H1 (cell line): Measurements from ENCODE around the gene ADAMTS13. TPM values are rescaled to one million over a fixed set of nuclear protein-coding genes. Genes with fewer than 3 reads are reported as not detected.

Experiments used
- CTCF ChIA-PET: fragments of 300-600 bp; sonication (Branson Sonifier 250); formaldehyde crosslinking; loops from one replicate; lab custom pipeline; 2021; ENCODE audit not compliant: partially characterized antibody; lab: Charles Lee
- POLR2A ChIA-PET: fragments of 300-600 bp; sonication (Branson Sonifier 250); formaldehyde crosslinking; loops from one replicate; lab custom pipeline; 2021; ENCODE audit warnings: inconsistent platforms; ENCODE audit not compliant: partially characterized antibody; lab: Charles Lee
- DNase-seq, 2 experiments: peaks; one replicate each; pipeline versions ENCODE4 v3.0.0 to v3.0.0-alpha.2; 2010 to 2022; ENCODE audit warnings: low spot score in 2 of 2, low read depth in 1 of 2, mixed read lengths in 1 of 2
- FAIRE-seq: peaks from 2 replicates; lab custom pipeline; 2011; peaks lifted over from hg19 to GRCh38; lab: Jason Lieb, UNC
- H2AFZ ChIP-seq: 2 replicates; pipeline ENCODE4 v1.8.1; 2012; ENCODE audit warnings: low read length, inconsistent platforms
- H2AK5ac ChIP-seq: 2 replicates; pipeline ENCODE4 v1.6.1; 2013; ENCODE audit warnings: low read depth, low read length
- H2BK120ac ChIP-seq: replicated peaks from 2 replicates; pipeline ENCODE3; 2013; ENCODE audit warnings: low read depth, low read length, inconsistent platforms
- H2BK12ac ChIP-seq: 2 replicates; pipeline ENCODE4 v1.6.1; 2013; ENCODE audit warnings: low read depth, low read length
- H2BK15ac ChIP-seq: 2 replicates; pipeline ENCODE4 v1.6.1; 2013; ENCODE audit warnings: low read length
- H2BK20ac ChIP-seq: 2 replicates; pipeline ENCODE4 v1.6.1; 2013; ENCODE audit warnings: low read length
- H2BK5ac ChIP-seq: 2 replicates; pipeline ENCODE4 v1.6.1; 2013; ENCODE audit warnings: low read depth, low read length
- H3K14ac ChIP-seq: 2 replicates; pipeline ENCODE4 v1.6.1; 2013; ENCODE audit warnings: inconsistent platforms; ENCODE audit not compliant: insufficient read length
- H3K18ac ChIP-seq: 2 replicates; pipeline ENCODE4 v1.6.1; 2013; ENCODE audit warnings: low read length; ENCODE audit errors: extremely low read depth
- H3K23ac ChIP-seq: 2 replicates; pipeline ENCODE4 v1.6.1; 2013; ENCODE audit warnings: inconsistent platforms; ENCODE audit not compliant: insufficient read length
- H3K23me2 ChIP-seq: 2 replicates; pipeline ENCODE4 v1.6.1; 2013; ENCODE audit warnings: low read depth, low read length
- H3K27ac ChIP-seq: 2 replicates; pipeline ENCODE4 v1.6.1; 2011; ENCODE audit warnings: low read depth, low read length, inconsistent platforms
- H3K27me3 ChIP-seq, 4 experiments: replicated peaks in 1 of 4; 1 replicate in 1 of 4; 2 replicates in 3 of 4; pipeline versions ENCODE4 v1.6.1 to v1.8.1; 2011 to 2013; ENCODE audit warnings: low read length in 3 of 4, mild to moderate bottlenecking in 3 of 4, inconsistent platforms in 2 of 4, mixed read lengths in 2 of 4, moderate library complexity in 1 of 4; ENCODE audit not compliant: control insufficient read depth in 3 of 4, insufficient read depth in 3 of 4; ENCODE audit errors: extremely low read depth in 1 of 4
- H3K36me3 ChIP-seq, 4 experiments: 2 replicates each; pipeline versions ENCODE4 v1.6.1 to v1.8.1; 2011 to 2013; ENCODE audit warnings: mild to moderate bottlenecking in 4 of 4, low read length in 3 of 4, moderate library complexity in 2 of 4, control low read depth in 1 of 4, inconsistent platforms in 1 of 4; ENCODE audit not compliant: insufficient read depth in 4 of 4, control insufficient read depth in 2 of 4
- H3K4ac ChIP-seq: replicated peaks from 2 replicates; pipeline ENCODE3; 2013; ENCODE audit warnings: low read length, low read depth, mixed read lengths, inconsistent platforms; ENCODE audit not compliant: insufficient read length
- H3K4me1 ChIP-seq, 4 experiments: replicated peaks in 1 of 4; 1 replicate in 1 of 4; 2 replicates in 3 of 4; pipeline versions ENCODE4 v1.6.1 to v1.8.1; 2011 to 2013; ENCODE audit warnings: low read length in 3 of 4, inconsistent platforms in 2 of 4, mixed read lengths in 1 of 4; ENCODE audit not compliant: insufficient read depth in 4 of 4, control insufficient read depth in 3 of 4
- H3K4me2 ChIP-seq, 2 experiments: 2 replicates each; pipeline versions ENCODE4 v1.6.1 to v1.8.1; 2011 to 2013; ENCODE audit warnings: low read depth in 2 of 2, low read length in 2 of 2, control low read depth in 1 of 2, inconsistent platforms in 1 of 2, mild to moderate bottlenecking in 1 of 2; ENCODE audit not compliant: insufficient read depth in 1 of 2
- H3K4me3 ChIP-seq, 4 experiments: fragments of 200-600, 300-600 bp in 1 of 4; sonication (generic), shearing (Covaris generic), sonication (Bioruptor Twin) in 1 of 4; 2 replicates each; pipeline versions ENCODE4 v1.5.1 to v1.8.1; 2011 to 2016; ENCODE audit warnings: low read length in 4 of 4, low read depth in 3 of 4, control low read depth in 2 of 4, inconsistent platforms in 2 of 4, mild to moderate bottlenecking in 2 of 4, mixed read lengths in 1 of 4, moderate library complexity in 1 of 4; ENCODE audit not compliant: insufficient read depth in 2 of 4; ENCODE audit errors: extremely low read depth in 1 of 4
- H3K56ac ChIP-seq: replicated peaks from 2 replicates; pipeline ENCODE3; 2013; ENCODE audit warnings: low read depth, mild to moderate bottlenecking, mixed read lengths, low read length, inconsistent platforms; ENCODE audit not compliant: insufficient read length
- H3K79me1 ChIP-seq: 2 replicates; pipeline ENCODE4 v1.6.1; 2013; ENCODE audit warnings: low read depth, low read length, control low read depth
- H3K79me2 ChIP-seq, 2 experiments: 2 replicates each; pipeline versions ENCODE4 v1.6.1 to v1.8.1; 2012 to 2013; ENCODE audit warnings: low read length in 2 of 2, mild to moderate bottlenecking in 2 of 2, inconsistent platforms in 1 of 2; ENCODE audit not compliant: insufficient read depth in 2 of 2, control insufficient read depth in 1 of 2
- H3K9ac ChIP-seq, 4 experiments: replicated peaks in 1 of 4; 1 replicate in 1 of 4; 2 replicates in 3 of 4; pipeline versions ENCODE4 v1.6.1 to v1.8.1; 2011 to 2013; ENCODE audit warnings: low read depth in 3 of 4, low read length in 3 of 4, control low read depth in 2 of 4, mild to moderate bottlenecking in 2 of 4, moderate library complexity in 2 of 4, inconsistent platforms in 1 of 4; ENCODE audit errors: extremely low read depth in 1 of 4
- H3K9me3 ChIP-seq, 2 experiments: 2 replicates each; pipeline versions ENCODE4 v1.6.1 to v1.8.1; 2012 to 2013; ENCODE audit warnings: mild to moderate bottlenecking in 2 of 2, moderate library complexity in 2 of 2, control low read depth in 1 of 2, inconsistent platforms in 1 of 2, low read depth in 1 of 2, low read length in 1 of 2, mixed read lengths in 1 of 2; ENCODE audit not compliant: insufficient read depth in 2 of 2
- H4K20me1 ChIP-seq, 2 experiments: replicated peaks in 1 of 2; 2 replicates each; pipeline versions ENCODE3 to v1.8.1; 2011 to 2013; ENCODE audit warnings: inconsistent platforms in 2 of 2, low read length in 2 of 2, mild to moderate bottlenecking in 1 of 2; ENCODE audit not compliant: insufficient read depth in 2 of 2, control insufficient read depth in 1 of 2
- H4K5ac ChIP-seq: 2 replicates; pipeline ENCODE4 v1.6.1; 2013; ENCODE audit warnings: low read length, low read depth, mixed read lengths, inconsistent platforms; ENCODE audit not compliant: insufficient read length
- H4K8ac ChIP-seq: 2 replicates; pipeline ENCODE4 v1.8.0; 2013; ENCODE audit warnings: mild to moderate bottlenecking, moderate library complexity, low read length, inconsistent platforms; ENCODE audit not compliant: insufficient read depth; ENCODE audit errors: extremely low read depth
- H4K91ac ChIP-seq: replicated peaks from 2 replicates; pipeline ENCODE3; 2013; ENCODE audit warnings: low read length, mixed read lengths, inconsistent platforms; ENCODE audit not compliant: insufficient read length
- ASH2L ChIP-seq: fragments of 200-600, 300-600 bp; sonication (generic); IDR thresholded peaks from one replicate; pipeline ENCODE4 v1.7.1; 2017; ENCODE audit warnings: low read length
- BCL11A ChIP-seq, 2 experiments: IDR thresholded peaks; one replicate each; pipeline ENCODE4 v1.6.1; 2011; ENCODE audit warnings: low read depth in 2 of 2, low read length in 2 of 2, mild to moderate bottlenecking in 2 of 2
- HDAC2 ChIP-seq, 2 experiments: fragments of 300-600 bp in 1 of 2; sonication (generic) in 1 of 2; IDR thresholded peaks; 2 replicates each; pipeline ENCODE4 v1.6.1; 2011 to 2012; ENCODE audit warnings: low read depth in 2 of 2, low read length in 2 of 2, mild to moderate bottlenecking in 2 of 2, moderate library complexity in 2 of 2, borderline replicate concordance in 1 of 2, inconsistent platforms in 1 of 2
- RFX5 ChIP-seq: IDR thresholded peaks from 2 replicates; pipeline ENCODE4 v1.6.1; 2011; ENCODE audit warnings: low read depth, low read length, improper control_type of control experiment, borderline replicate concordance
- TAF1 ChIP-seq: IDR thresholded peaks from 2 replicates; pipeline ENCODE4 v1.6.1; 2011; ENCODE audit warnings: mild to moderate bottlenecking, low read depth, low read length
- WGBS, 2 experiments: shearing (Covaris generic) in 1 of 2; methylation state at CpG; one replicate each; pipeline versions ENCODE4 v1.1.6 to v1.1.7; 2013 to 2015; ENCODE audit warnings: low lambda C conversion rate in 2 of 2, mixed read lengths in 2 of 2, inconsistent platforms in 1 of 2, low coverage in 1 of 2, missing lambda C conversion rate in 1 of 2; ENCODE audit not compliant: insufficient replicate concordance in 2 of 2, insufficient coverage in 1 of 2, insufficient read length in 1 of 2; ENCODE audit errors: extremely low coverage in 1 of 2, missing lambda C conversion rate in 1 of 2; 5-methylcytosine and 5-hydroxymethylcytosine counted together
- polyA plus RNA-seq, 7 experiments: library from polyadenylated mRNA; depleted of rRNA in 3 of 7; stranded (reverse) in 5 of 7; unstranded in 2 of 7; fragments of >200 nt in 5 of 7; fragments of 200-250 nt in 2 of 7; gene quantifications; 1 replicate in 5 of 7; 2 replicates in 1 of 7; 4 replicates in 1 of 7; pipeline versions ENCODE4 v1.2.1 to v1.2.3, GENCODE V29; 2011 to 2013; ENCODE audit warnings: missing spikeins in 2 of 7, mixed read lengths in 2 of 7
- total RNA-seq: library from RNA; stranded (reverse); fragmentation: NEBNext Ultra II Directional; extraction: Animal tissue kit (Norgen Biotek cat#: 25700); gene quantifications from 2 replicates; pipeline ENCODE4 v1.2.1, GENCODE V29; 2021
- TF ChIP-seq, protein P1 (sequence below): IDR thresholded peaks from 2 replicates; pipeline ENCODE4 v1.6.1; 2011; ENCODE audit warnings: low read depth, mild to moderate bottlenecking, low read length; ENCODE audit not compliant: insufficient read depth
- TF ChIP-seq, protein P2 (sequence below): IDR thresholded peaks from 2 replicates; pipeline ENCODE4 v1.6.1; 2012; ENCODE audit warnings: inconsistent platforms
- TF ChIP-seq, protein P3 (sequence below): IDR thresholded peaks from 2 replicates; pipeline ENCODE4 v1.6.1; 2011; ENCODE audit warnings: low read length, improper control_type of control experiment

Gene ADAMTS13
- total and polyA plus RNA-seq, 2 of the 8 experiments (the other 6 are each of a cell fraction or from before 2014, with no cell fraction given), result 4.4 to 5.8 TPM

DNA sequence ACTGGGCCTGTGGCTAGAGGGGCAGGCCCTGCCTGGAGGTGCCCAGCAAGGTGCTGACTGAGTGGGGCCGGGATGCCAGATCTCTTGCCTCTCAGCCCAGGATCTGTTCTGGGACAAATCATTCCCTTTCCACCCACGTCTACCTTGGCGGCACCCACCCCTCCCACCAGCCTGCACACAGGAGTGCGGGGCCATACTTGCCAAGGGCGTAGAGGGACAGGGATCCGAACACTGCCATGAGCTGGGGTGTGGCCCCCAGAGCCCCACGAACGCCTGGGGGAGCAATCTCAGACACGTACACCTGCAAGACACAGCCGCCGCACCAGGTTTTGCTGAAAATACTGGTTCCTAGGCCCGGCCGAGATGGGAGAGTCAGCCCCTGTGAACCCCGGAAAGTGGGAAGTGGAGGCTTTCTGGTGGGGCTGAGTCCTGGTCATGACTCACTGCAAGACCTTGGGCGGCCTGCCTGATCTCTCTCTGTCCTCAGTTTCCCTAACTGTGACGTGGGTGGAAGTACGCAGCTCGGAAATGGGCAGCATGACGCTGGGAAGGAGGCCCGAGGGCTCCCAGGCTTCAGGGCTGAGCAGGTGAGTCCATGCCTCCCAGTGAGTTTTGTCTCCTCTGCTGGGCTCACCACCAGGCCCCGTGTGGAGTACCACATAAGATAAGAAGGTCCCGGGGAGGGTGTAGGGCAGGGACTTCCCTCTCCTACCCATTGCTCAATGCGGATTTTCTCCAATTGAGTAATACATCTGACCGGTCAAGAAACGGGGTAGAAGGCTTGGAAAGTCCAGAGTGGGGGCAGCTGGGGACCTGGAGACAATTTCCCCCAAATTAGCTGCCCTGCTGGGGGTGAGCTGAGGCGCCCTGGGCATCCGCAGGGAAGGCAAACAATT is 54.1 kb downstream of the ADAMTS13 start:
- Histone ChIP-seq H3K4ac (no peak overlapping the region), H3K4me2 (no peak overlapping the region), H3K4me1 (peaks cover 0 to 7% (median 4%) of the 10 kb centered on the region in 4 experiments; a peak in 6 of 7 replicates), H3K27me3 (peaks cover 0 to 4% (median 0%) of the 10 kb centered on the region in 4 experiments; a peak in 1 of 7 replicates), H2AK5ac (no peak overlapping the region), H3K9me3 (no peaks in the 10 kb centered on the region), H3K79me1 (peaks cover 2% of the 10 kb centered on the region; the same call in 1 of the 2 replicates), H3K23ac (no peak overlapping the region), H4K8ac (peak overlapping the region; percentile 35; the same call in 1 of the 2 replicates), H3K14ac (no peak overlapping the region), H2BK120ac (no peak overlapping the region), H4K91ac (no peak overlapping the region), H2BK15ac (no peak overlapping the region), H3K9ac (no peak overlapping the region), H3K4me3 (no peak overlapping the region), H2BK12ac (no peak overlapping the region), H2AFZ (no peak overlapping the region), H3K79me2 (peaks cover 0 to 6% of the 10 kb centered on the region in 2 experiments; a peak in 1 of 4 replicates), H3K23me2 (peaks cover 6% of the 10 kb centered on the region; the same call in 1 of the 2 replicates), H2BK5ac (no peak overlapping the region), H3K36me3 (peaks cover 0 to 26% (median 6%) of the 10 kb centered on the region in 4 experiments; a peak in 5 of 8 replicates), H2BK20ac (no peak overlapping the region), H3K27ac (no peak overlapping the region), H3K56ac (no peak overlapping the region), H4K20me1 (peaks cover 3 to 26% of the 10 kb centered on the region in 2 experiments), H4K5ac (no peak overlapping the region), H3K18ac (no peak overlapping the region)
- ChIA-PET CTCF (interaction anchor here (1.0 to 3.4 kb wide), 4 partner anchors 8 to 127 kb away, joined by 3 to 13 read pairs (median 4); no protein-coding TSS in a partner anchor), POLR2A (interaction anchor here (1.2 to 1.8 kb wide), 2 partner anchors 8 to 13 kb away, joined by 3 to 6 read pairs; no protein-coding TSS in a partner anchor)
- no peak for FAIRE-seq
- no peak for DNase-seq
- WGBS, 2 experiments, result 90% methylated on average over 27 of the region's 27 CpGs; no CpG with 5 or more reads in 1 of the 2 experiments
- TF ChIP-seq, protein P1, sequence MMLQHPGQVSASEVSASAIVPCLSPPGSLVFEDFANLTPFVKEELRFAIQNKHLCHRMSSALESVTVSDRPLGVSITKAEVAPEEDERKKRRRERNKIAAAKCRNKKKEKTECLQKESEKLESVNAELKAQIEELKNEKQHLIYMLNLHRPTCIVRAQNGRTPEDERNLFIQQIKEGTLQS, result no peak
- TF ChIP-seq HDAC2 (IDR thresholded peaks at IDR 0.05; ENCODE audit: borderline replicate concordance in 1 of 2, low read depth in 2 of 2, low read length in 2 of 2) (no peak), RFX5 (no peak), BCL11A (IDR thresholded peaks at IDR 0.05; ENCODE audit: low read depth in 2 of 2, low read length in 2 of 2) (no peak), ASH2L (no peak), TAF1 (no peak)
- TF ChIP-seq, protein P2, sequence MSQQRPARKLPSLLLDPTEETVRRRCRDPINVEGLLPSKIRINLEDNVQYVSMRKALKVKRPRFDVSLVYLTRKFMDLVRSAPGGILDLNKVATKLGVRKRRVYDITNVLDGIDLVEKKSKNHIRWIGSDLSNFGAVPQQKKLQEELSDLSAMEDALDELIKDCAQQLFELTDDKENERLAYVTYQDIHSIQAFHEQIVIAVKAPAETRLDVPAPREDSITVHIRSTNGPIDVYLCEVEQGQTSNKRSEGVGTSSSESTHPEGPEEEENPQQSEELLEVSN, result no peak
- TF ChIP-seq, protein P3, sequence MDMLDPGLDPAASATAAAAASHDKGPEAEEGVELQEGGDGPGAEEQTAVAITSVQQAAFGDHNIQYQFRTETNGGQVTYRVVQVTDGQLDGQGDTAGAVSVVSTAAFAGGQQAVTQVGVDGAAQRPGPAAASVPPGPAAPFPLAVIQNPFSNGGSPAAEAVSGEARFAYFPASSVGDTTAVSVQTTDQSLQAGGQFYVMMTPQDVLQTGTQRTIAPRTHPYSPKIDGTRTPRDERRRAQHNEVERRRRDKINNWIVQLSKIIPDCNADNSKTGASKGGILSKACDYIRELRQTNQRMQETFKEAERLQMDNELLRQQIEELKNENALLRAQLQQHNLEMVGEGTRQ, result no peak
